HG02981 (cell line): ENCODE results near the gene STK33.

Experiments used
- ATAC-seq: cut with Tn5 transposase; IDR thresholded peaks from one replicate; pipeline ENCODE4 v1.9.1; 2021; ENCODE audit warnings: mild to moderate bottlenecking, moderate library complexity; ENCODE audit not compliant: unreplicated experiment

The STK33 gene

GRCh38 chr11:8593935-8594909, at the start of gene STK33:
TSS of gene STK33 (minus strand) at chr11:8594228. CDS start at chr11:8474905, 119,323 bp downstream.
- peak; percentile 94 for ATAC-seq

- no peak for ATAC-seq
Observed at GRCh38 chr11:8642196-8642841, 48.3 kb upstream of the STK33 start.

- ATAC-seq, result no peak
Observed at GRCh38 chr11:8641332-8641731, 47.3 kb upstream of the STK33 start.

GRCh38 chr11:8640267-8640906, 46.4 kb upstream of the STK33 start:
- ATAC-seq, result no peak

GRCh38 chr11:8639655-8640054, 45.6 kb upstream of the STK33 start:
- ATAC-seq, result no peak

- ATAC-seq, result no peak
Observed at GRCh38 chr11:8638300-8638699, 44.3 kb upstream of the STK33 start.

GRCh38 chr11:8636127-8636526, 42.1 kb upstream of the STK33 start:
- ATAC-seq, result no peak

GRCh38 chr11:8634498-8634897, 40.5 kb upstream of the STK33 start:
- ATAC-seq, result no peak

GRCh38 chr11:8631395-8632118, 37.5 kb upstream of the STK33 start:
- ATAC-seq, result no peak

- no peak for ATAC-seq
Observed at GRCh38 chr11:8624698-8625097, 30.7 kb upstream of the STK33 start.

- no peak for ATAC-seq
Observed at GRCh38 chr11:8621147-8621546, 27.1 kb upstream of the STK33 start.

GRCh38 chr11:8617063-8617462, 23.0 kb upstream of the STK33 start:
- ATAC-seq, result no peak

GRCh38 chr11:8615291-8616032, 21.4 kb upstream of the STK33 start:
- no peak for ATAC-seq

GRCh38 chr11:8614497-8614896, 20.5 kb upstream of the STK33 start:
- ATAC-seq, result no peak

- no peak for ATAC-seq
Observed at GRCh38 chr11:8613036-8613435, 19.0 kb upstream of the STK33 start.

- ATAC-seq, result no peak
Observed at GRCh38 chr11:8612522-8612921, 18.5 kb upstream of the STK33 start.

- no peak for ATAC-seq
Observed at GRCh38 chr11:8610532-8611116, 16.6 kb upstream of the STK33 start.

- no peak for ATAC-seq
Observed at GRCh38 chr11:8608652-8609051, 14.6 kb upstream of the STK33 start.

- ATAC-seq, result no peak
Observed at GRCh38 chr11:8605971-8606563, 12.0 kb upstream of the STK33 start.
